HK-2 (cell line): Measurements from ENCODE around the gene ARID3C.

Source experiments
- DNase-seq: peaks from one replicate; pipeline ENCODE4 v3.0.0-alpha.2; 2018; ENCODE audit not compliant: unreplicated experiment

The ARID3C gene

DNA sequence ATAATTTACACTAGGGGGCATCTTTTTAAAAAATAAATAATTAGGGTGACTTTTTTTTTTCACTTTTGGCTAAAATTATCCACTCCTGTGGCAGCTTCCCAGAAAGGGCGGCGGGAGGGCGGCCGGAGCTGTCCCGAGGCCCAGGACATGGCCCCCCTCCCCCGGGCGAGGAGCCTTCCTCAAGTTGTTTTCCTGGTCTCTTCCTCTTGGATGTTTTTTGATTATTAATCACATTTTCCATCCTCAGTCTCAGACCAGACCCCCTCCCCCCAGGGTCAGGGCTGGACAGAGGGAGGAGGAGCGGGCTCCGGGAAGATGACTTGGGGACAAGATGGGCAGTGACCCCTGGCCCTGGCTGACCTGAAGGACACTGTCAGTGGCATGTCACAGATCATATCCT lies 34.7 kb downstream of the ARID3C start:
- no peak for DNase-seq

DNA sequence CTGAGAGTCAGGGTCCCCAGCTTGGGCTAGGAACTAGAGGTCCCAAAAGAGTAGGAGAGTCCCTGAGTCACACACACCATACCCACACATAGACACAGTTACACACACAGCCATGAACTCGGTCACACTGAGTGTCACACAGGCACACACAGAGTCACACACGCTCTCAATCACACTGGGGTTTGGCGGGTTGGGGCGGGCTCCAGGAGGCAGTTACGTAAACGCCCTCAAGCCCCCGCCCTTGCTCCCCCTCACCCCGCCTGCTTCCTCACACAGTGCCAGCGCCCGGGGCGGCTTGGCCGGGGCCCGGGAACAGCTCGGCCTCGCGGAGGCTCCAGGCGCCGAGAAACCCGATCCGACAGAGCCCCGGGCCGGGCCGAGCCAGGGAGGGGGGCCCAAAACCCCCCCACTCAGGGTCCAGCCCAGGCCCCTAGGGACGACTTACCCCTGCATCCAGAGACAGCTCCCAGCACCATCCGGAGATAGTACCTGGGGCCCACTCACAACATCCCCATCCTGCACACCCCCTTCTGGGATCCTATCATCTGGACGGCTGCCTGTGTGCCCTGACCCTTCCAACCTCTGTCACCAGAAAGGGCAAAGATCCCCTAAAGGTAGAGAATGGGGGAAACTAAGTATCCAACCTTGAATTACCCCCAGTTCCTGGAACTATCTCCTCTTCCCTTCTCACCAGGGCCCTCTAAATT lies 35.8 kb downstream of the ARID3C start:
- DNase-seq, result no peak

DNA sequence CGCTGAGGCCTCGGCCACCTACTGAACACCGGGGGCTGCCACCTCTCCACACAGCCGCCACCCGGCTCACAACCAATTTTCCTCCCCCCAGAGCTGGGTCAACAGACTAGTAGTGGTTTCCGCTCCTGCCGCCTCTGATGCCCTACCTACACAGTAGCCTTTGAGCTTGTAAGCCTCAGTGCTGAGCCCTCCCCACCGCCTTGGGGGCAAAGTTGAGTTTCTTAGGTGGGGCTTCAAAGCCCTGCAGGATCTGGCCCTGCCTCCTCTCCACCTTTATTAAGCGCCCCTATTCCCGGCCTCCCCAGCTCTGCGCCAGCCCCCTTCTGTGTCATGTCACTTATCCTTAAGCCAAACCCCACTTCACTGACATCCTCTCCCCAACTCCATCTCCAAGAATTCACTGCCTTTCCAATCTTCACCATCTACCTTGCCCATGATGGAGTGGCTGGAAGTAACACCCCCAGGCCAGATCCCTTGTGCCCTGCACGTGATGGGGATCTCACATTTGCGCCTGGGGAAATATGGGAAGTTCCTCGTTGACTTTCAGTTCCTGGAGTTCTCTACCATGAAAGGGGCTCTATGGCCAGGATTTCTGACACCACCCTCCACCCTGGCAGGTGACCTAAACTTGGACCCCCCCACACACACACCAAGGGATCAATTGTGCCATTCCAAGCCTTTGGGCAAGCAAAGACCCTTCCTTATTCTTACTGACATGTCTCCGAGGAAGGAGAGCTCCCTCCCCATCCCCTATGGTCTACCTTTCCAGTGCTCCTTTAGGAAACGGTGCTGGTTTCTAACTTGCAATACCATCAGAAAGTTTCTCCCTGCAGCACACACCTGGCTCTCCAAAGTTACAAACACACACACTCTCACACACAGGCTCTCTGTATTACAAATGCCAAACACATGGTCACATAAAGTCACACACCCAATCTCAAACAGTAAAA lies 36.7 kb downstream of the ARID3C start:
- no peak for DNase-seq

DNA sequence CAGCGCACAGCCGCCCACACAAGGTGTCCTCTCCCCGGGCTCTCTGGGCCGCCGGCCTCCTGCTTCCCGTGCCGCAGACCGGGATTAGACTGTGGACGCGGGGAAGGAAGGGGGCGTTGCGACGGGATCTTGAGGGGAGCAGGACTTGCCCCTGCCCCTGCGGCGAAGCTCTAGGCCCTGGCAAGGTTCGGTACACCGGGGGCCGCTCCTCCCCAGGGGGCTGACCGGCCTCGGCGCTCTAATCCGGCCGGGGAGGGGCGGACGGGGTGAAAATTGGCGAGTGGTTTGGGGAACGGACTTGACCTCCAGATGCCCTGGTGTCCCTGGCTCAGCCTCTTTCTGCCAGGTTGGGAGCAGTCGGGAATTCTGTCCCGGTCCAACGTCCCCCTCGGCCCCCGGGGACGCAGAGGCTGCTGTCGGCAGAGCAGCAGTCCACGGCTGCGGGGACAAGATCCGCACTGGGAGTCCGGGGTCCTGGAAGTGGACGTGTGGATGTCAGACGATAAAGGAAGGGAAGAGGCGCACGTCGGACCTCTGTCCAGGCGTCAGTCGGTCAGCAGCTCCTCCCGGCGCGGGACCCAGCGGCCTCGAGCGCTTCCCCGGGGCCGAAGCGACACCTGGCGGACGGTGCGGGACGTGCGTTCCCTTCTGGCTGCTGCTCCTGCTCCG lies 37.5 kb downstream of the ARID3C start:
- DNase-seq, result peak; percentile 81

DNA sequence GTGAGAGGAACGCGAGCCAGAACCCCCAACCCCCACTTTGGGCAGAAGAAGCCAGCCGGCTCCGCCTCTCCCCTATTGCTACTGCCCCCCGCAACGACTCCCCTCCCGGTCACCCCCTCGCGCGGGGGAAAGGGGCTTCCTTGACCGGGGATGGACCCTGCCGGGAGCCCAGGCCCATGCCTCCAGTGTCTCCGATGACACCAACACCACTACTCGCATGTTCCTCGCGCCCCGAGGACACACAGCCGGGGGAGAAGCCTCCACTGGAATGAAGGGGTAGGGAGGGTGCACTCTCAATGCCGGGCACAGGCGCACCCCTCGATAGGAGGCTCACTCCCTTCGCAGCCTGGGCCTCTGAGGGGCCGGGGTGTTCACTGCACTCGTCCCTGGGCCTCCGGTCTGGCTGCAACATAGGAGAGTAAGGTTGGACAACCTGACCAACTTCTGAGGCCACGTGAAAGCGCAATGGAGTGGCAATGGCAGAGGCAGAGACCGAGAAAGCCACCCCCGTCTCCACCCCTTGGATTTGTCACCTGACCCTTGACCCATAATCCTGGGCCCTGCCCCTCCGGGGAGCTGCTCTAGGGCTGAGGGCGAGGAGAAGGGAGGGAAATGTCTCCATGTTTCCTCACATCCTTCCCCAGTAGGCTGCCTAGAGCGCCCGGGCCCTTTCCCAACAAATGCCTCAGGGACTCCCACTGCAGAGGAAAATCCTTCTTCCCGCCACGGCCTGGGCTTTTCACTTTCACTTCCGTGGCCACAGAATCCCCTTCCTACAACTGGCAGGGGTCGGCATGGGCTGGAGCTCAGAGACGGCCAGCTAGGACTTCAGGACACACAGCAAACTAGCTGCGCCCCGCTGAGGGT lies 38.3 kb downstream of the ARID3C start:
- DNase-seq, result no peak

DNA sequence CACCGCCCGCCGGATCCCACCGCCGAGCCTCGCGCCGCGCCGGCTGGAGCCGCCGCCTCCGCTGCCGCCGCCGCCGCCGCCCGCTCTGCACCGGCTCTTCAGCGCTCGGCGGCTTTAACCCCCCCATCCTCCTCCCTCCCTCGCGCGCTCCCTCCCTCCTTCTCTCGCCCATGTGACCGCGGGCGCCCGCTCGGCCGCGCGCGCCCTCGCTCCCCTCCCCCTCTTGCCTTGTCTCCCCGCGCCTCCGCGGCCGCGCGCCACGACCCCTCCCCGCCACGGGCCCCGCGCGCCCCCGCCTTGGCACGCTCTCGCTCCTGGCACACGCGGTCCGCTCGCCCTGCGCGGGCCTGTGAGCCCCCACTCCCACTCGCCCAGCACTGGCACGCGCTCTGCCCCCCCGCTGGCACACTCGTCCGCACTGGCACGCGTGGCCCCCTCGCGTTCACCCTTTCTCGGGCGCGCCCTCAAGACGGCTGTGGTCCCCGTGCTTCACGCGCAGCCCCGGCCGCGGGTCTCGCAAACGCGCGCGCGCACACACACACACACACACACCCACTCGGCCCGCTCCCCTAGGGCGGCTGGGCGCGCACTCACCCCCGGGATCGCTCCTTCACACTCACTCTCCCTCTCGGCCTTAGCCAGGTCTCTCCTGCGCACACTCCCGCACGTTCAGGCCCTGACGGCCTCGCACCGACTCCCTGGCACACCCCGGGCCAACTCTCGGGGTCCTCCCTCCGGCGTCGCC lies 39.1 kb downstream of the ARID3C start, which contains the start of gene CNTFR:
Gene CNTFR, minus strand, starts transcription at position 89 of the 745 bp plus-strand sequence. CDS start 20,743 bp downstream, outside the sequence.
- DNase-seq, result no peak

DNA sequence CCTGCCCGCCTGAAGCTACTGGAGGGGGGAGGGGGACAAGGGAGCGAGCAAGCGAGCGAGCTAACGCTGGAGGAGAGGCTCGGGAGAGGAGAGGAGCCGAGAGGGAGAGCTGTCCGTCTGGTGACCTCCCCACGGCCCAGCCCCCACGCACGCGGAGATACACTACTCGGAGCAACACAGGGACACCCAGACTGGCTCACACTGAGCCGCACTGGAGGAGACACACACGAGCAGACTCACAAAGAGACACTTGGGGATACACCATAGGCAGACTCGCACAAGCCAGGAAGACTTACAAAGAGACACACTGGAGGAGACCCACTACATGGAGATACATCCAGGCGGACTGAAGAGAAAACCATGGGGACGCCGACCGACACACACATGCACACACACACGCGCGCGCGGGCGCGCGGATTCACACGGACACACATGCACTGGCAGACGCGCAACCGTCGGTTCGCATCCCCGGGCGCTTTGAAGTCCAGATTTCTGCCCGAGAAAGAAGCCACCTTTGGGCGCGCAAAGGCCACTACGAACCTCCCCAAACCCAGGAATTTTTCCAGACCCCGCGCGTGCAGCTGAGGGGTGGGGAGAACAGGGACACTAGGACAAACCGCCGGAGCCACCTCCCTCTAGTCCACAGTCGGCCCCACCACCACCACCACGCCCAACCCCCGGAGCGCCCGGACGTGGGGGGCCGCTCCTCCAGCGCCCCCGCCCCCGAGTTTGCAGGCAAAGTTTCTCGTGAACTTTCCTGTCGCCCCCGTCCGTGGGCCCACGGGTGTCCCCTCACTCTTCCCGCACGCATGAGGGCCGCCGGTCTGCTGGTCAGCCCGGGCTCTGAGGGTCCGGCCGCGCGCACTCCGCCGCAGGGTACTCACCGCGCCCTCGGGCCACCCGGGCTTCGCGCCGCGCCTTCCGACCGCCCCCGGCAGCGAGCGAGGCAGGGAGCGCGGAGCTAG lies 39.9 kb downstream of the ARID3C start:
- no peak for DNase-seq

DNA sequence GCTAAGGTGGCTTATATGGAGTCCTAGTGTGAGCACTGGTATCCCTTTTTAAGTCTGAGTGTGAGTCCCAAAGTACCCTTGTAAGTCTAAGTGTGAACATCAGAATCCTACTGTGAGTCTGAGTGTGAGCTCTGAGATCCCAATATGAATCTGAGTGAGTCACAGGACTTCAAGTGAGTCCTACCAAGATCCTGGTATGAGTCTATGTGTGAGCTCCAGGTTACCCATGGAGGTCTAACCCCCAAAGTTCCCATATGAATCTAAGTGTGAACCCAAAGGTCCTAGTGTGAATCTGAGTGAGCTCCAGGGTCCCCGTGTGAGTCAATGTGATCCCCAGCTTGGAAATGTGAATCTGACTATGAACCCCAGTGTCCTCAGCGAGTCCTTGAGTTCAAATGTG lies 41.6 kb downstream of the ARID3C start:
- no peak for DNase-seq

DNA sequence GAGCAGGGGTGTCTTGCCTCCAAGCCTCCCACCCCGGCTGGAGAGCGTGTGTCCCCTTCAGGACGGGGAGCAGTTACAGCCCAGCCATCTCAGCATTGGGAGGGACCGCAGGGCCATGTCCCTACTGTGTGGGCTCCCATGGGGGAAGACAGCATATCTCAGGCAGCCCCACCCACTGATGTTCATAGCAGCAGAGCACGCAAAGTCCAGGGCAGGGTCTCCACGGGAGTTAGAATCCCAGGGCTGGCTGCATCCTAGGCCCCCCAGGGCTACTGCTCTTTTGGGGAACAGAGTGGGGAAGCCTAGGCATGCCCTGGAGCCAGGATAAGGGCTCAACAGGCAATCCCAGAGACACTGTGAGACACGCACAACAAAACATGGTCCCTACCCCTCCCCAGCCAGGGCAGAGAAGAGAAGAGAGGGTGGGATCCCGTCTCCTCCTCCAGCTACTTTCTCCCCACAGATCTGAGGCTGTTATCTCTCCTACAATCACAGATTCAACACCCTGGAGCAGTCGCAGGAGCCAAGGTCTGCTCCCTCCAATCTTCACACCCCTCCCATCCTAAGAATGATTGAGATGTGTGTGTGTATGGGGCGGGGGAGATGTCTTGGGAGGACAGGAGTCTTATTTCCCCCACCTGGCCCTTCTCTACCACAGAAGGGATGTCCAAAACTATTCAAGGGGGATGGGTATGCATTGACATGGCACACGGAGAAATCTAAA lies 42.8 kb downstream of the ARID3C start:
- no peak for DNase-seq

DNA sequence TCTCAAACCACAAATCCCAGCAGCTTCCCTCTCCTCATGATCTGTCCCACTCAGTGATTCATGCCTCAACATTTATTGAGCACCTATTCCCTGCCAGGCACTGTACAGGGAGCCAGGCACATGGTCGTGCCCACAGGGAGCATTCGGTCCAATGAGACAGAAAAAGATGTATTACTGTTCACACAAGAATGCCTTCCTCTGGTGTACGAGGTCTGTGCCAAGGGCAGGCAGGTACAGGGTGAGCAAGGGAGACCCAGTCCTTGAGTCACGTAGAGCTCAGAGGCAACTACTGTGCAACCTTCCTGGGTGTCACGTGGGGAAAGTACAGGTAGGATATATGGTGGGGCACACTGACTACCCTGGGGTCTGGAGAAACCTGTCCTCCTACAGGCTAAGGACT lies 43.9 kb downstream of the ARID3C start:
- no peak for DNase-seq

DNA sequence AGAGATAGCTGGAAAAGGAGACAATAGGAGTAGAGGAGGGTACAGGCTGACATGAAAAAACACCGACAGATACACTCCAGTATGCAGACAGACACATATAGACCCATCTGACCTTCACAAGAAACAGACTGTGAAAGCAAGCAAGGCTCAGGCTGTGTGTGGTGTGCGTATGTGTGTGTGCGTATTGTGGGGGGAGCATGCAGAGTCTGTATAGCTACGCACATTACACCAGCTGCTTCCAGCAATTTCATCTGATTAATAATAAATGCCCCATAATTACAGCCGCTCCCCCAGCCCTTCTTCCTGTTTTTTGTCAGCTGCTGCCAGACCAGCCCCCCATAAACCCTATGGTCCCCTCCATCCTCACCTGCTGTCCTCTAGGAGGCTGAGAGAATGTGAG lies 46.1 kb downstream of the ARID3C start:
- no peak for DNase-seq

DNA sequence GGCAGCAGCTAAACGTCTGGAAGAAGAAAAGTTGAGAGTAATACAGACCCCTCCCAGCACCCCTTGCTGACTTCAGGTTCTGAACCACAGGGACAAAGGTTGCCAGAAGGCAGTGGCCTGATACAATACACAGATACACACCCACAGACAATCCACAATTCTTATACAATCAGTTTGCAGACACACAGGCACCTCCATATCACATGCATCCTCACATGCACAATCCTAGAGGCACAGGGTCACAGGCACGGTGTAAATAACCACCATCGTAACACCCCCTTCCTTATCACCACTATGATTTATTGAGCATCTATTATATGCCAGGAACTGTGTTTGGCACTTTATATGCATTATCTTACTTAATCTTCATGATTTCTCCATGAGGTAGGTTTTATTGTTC lies 47.5 kb downstream of the ARID3C start:
- DNase-seq, result no peak

DNA sequence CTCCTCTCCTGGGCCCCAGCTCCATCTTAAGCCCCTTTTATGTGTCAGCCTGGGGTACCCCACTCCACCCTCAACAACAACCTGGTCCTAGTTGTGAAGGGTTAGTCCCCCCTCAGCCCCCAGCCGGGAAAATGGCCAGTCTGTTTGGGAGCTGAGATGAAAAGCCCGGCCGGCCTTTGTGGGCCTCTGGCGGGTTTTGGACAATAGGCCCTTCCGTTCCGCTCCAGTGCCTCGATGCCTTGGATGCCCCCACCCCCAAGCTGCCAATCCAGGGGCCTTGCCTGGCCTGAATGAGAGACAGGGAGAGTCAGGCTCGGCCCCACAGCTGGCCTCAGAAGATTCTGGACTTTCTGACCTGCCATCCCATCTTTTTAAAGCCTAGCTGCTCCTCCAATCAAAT lies 48.5 kb downstream of the ARID3C start:
- no peak for DNase-seq

DNA sequence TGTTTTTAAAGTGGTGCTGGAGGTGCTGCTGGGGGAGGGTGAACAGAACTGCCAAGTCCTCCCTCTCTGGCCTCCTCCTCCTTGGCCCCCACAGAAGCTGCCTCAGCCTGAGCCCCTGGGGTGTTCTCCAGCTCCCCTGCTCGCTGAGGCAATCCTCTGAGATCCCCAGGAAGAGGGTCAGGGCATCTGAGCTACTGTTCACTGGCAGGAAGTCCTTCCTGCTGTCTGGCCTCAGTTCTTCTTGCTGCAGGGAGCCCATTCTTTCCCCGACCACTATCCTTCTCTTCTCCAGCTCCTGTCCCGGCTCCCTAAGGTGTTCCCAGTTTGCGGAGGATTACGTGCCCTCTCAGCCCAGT lies 49.1 kb downstream of the ARID3C start:
- DNase-seq, result no peak

DNA sequence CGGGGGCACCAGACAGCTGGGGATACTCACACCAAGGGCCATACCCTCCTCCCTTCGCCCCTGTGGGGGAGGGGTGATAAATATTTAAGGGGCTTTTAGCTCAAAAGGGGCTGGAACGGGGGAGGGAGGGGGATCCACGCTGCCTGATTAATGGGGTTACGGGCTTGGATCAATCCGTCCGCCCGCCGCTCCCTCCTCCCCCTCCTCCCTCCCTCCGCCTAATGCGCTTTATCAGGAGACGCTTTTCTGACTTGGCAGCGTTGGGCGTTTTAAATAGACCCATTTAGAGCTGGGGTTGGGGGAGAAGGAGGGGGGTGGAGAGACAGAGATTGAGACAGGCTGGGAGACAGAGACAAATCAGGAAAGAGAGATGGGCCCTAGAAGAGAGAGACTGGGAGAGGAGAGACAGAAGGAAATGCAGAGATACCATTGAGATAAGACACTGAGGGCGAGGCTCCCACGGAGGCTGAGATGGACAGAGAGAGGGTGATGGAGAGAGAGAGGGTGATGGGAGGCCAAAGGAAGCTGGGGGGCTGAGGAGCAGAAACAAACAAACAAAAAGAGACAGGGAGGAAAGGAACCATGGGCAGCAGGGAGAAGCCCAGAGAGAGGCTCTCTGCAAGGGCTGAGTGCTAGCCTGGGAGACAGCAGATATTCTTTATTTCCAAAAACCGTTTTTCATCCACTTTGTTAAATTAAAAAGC lies 49.6 kb downstream of the ARID3C start:
- no peak for DNase-seq

DNA sequence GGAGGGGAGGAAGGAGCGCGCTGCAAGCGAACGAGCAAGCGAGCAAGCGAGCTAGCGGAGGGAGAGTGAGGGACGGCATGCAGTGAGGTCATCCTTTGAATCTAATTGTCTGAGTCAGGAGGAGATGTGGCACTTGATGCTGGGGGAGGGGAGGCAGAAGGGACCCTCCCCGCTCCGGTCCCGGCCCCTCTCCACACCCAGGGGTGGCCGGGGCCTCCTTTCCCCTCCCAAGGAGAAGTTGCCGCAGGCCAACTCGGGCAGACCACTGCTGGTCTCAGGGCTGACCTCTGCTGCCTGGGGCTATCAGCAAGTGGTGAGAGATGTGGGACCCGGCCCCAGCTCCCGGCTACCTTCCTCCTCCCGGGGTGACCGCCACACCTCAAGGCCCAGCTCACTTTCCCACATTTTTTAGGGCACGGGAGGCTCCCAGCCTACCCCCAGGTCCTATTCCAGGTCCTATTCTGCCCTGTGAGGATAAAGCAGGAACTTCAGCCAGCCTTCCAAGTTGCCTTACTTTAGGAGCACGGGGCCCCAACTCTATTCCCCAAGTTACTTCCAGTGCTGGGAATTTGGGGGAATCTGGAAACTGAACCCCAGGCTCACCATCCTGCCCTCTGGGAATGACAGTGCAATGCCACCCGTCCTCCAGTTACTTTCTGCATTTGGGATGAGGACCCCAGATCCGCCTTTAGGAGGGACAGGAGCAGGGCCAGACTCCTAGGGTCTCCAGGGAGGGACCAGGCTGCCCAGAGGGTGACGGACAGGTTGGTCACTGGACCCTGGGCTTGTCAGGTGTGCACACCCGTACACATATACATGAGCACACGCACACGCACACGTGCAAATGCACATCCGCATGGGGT lies 50.4 kb downstream of the ARID3C start:
- peak; percentile 42 for DNase-seq
